Panc1 (cell line): Measurements from ENCODE around the gene PISD. TPM values are rescaled to one million over a fixed set of nuclear protein-coding genes. Genes with fewer than 3 reads are reported as not detected.

Source experiments
- ATAC-seq: fragments of 200-7000 bp; cut with Tn5 transposase; 2 replicates; pipeline ENCODE4 v1.9.1; 2020; ENCODE audit warnings: mild to moderate bottlenecking, moderate library complexity
- BruUV-seq: library from RNA; stranded (reverse); fragments of 400-500 nt; replicated peaks from 2 replicates; lab custom pipeline; 2021; lab: Mats Ljungman, UMichigan
- CTCF ChIA-PET: fragments of 300-600 bp; sonication (Branson Sonifier 250); formaldehyde crosslinking; loops from one replicate; lab custom pipeline; 2022; ENCODE audit warnings: antibody characterized with exemption; lab: Charles Lee
- POLR2A ChIA-PET: fragments of 300-600 bp; sonication (Branson Sonifier 250); formaldehyde crosslinking; loops from one replicate; lab custom pipeline; 2022; ENCODE audit warnings: antibody characterized with exemption; lab: Charles Lee
- DNase-seq: peaks from one replicate; pipeline ENCODE4 v3.0.0-alpha.2; 2010; ENCODE audit warnings: low read depth, low spot score
- H3K27ac ChIP-seq: 2 replicates; pipeline ENCODE4 v1.5.1; 2011; ENCODE audit warnings: mild to moderate bottlenecking, low read length, inconsistent platforms
- H3K27me3 ChIP-seq: fragments of 200-500 bp; sonication (Bioruptor generic); 2 replicates; pipeline ENCODE4 v1.6.0; 2014; ENCODE audit warnings: low read length, inconsistent platforms; ENCODE audit not compliant: control insufficient read depth, insufficient read depth
- H3K36me3 ChIP-seq: fragments of 200-500 bp; sonication (Bioruptor generic); 2 replicates; pipeline ENCODE4 v1.5.1; 2014; ENCODE audit warnings: inconsistent platforms, mild to moderate bottlenecking, low read length, moderate library complexity; ENCODE audit not compliant: control insufficient read depth, insufficient read depth
- H3K4me1 ChIP-seq: 2 replicates; pipeline ENCODE4 v1.5.1; 2011; ENCODE audit warnings: inconsistent platforms, mild to moderate bottlenecking, low read length, moderate library complexity; ENCODE audit not compliant: control insufficient read depth, insufficient read depth
- H3K4me3 ChIP-seq, 2 experiments: 2 replicates each; pipeline ENCODE4 v1.5.1; 2011 to 2012; ENCODE audit warnings: low read depth in 2 of 2, low read length in 2 of 2, mild to moderate bottlenecking in 2 of 2, inconsistent platforms in 1 of 2, moderate library complexity in 1 of 2
- H3K9me3 ChIP-seq: fragments of 200-500 bp; sonication (Bioruptor generic); 2 replicates; pipeline ENCODE4 v1.5.1; 2014; ENCODE audit warnings: low read depth, mild to moderate bottlenecking, inconsistent platforms, low read length, moderate library complexity; ENCODE audit not compliant: control insufficient read depth, insufficient read depth
- POLR2AphosphoS5 ChIP-seq: IDR thresholded peaks from 2 replicates; pipeline ENCODE4 v1.6.1; 2012; ENCODE audit warnings: mild to moderate bottlenecking, low read depth, low read length, moderate library complexity
- SIN3A ChIP-seq: IDR thresholded peaks from 2 replicates; pipeline ENCODE4 v1.6.1; 2012; ENCODE audit warnings: low read depth, mild to moderate bottlenecking, low read length, moderate library complexity, borderline replicate concordance; ENCODE audit not compliant: insufficient read depth
- TCF7L2 ChIP-seq: IDR thresholded peaks from 2 replicates; pipeline ENCODE4 v1.6.1; 2011; ENCODE audit warnings: mild to moderate bottlenecking, low read depth, low read length, inconsistent platforms
- in situ Hi-C: cut with HindIII; loops from 2 replicates; pipeline ENCODE4 v1.10.0; 2016; ENCODE audit warnings: low sequenced_read_pairs, low pct_unique_long_range_greater_than_20kb
- intact Hi-C: fragments of 100-400 bp; cut with micrococcal nuclease; formaldehyde crosslinking; loops from one replicate; pipeline ENCODE4 v1.10.0; 2022; ENCODE audit not compliant: unreplicated experiment
- total RNA-seq: library from RNA; stranded (reverse); gene quantifications from one replicate; pipeline ENCODE4 v1.2.1, GENCODE V29; 2021; ENCODE audit not compliant: unreplicated experiment
- TF ChIP-seq, protein P1 (sequence below): fragments of 450-650 bp; IDR thresholded peaks from 2 replicates; pipeline ENCODE4 v1.5.1; 2017; ENCODE audit warnings: mild to moderate bottlenecking
- TF ChIP-seq, protein P2 (sequence below), 2 experiments: IDR thresholded peaks; 2 replicates each; pipeline ENCODE4 v1.6.1; 2011 to 2012; ENCODE audit warnings: low read depth in 2 of 2, control low read depth in 1 of 2, low read length in 1 of 2, mild to moderate bottlenecking in 1 of 2, moderate library complexity in 1 of 2; ENCODE audit not compliant: insufficient read depth in 1 of 2

The PISD gene
- total RNA-seq, 1 experiment from 2014 or later, result 33.8 TPM

DNA sequence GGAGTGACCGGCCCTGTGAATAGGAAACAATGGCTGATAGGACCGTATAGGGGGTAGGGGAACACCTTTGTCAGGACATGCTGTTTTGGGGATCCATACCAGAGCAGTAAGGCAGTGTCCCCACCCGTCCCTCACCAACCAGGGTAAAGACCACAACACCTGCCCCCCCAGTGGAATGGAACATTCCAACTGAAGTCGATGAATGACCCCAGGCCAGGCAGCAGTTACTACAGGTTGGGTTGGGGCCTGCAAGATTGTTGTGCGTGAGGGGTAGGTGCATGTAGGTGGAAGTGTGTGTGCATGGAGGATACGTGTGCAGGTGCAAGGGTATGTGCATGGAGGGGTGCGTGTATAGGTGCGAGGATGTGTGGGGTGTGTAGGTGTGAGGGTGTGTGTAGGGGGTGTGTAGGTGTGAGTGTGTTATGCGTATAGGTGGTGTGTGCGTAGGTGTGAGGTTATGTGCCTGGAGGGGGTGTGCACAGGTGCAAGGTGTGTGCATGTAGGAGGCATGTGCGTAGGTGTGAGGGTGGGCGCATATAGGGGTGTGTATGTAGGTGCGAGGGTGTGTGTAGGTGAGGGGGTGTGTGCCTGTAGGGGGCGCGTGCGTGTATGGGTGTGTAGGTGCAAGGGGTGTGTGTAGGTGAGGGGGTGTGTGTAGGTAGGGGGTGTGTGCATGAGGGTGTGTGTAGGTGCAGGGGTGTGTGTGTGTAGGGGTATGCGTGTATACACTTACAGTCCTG is 32.9 kb downstream of the PISD start:
- no TSS peak for BruUV-seq
- no peak for DNase-seq
- ChIA-PET POLR2A (no interaction called here), CTCF (interaction anchor here (0.6 kb wide), 1 partner anchor 126 kb away, joined by 3 read pairs; no protein-coding TSS in a partner anchor)
- TF ChIP-seq TCF7L2, result no peak
- TF ChIP-seq, protein P1, sequence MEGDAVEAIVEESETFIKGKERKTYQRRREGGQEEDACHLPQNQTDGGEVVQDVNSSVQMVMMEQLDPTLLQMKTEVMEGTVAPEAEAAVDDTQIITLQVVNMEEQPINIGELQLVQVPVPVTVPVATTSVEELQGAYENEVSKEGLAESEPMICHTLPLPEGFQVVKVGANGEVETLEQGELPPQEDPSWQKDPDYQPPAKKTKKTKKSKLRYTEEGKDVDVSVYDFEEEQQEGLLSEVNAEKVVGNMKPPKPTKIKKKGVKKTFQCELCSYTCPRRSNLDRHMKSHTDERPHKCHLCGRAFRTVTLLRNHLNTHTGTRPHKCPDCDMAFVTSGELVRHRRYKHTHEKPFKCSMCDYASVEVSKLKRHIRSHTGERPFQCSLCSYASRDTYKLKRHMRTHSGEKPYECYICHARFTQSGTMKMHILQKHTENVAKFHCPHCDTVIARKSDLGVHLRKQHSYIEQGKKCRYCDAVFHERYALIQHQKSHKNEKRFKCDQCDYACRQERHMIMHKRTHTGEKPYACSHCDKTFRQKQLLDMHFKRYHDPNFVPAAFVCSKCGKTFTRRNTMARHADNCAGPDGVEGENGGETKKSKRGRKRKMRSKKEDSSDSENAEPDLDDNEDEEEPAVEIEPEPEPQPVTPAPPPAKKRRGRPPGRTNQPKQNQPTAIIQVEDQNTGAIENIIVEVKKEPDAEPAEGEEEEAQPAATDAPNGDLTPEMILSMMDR, result no peak; the same call in 1 of the 2 replicates
- TF ChIP-seq, protein P2, sequence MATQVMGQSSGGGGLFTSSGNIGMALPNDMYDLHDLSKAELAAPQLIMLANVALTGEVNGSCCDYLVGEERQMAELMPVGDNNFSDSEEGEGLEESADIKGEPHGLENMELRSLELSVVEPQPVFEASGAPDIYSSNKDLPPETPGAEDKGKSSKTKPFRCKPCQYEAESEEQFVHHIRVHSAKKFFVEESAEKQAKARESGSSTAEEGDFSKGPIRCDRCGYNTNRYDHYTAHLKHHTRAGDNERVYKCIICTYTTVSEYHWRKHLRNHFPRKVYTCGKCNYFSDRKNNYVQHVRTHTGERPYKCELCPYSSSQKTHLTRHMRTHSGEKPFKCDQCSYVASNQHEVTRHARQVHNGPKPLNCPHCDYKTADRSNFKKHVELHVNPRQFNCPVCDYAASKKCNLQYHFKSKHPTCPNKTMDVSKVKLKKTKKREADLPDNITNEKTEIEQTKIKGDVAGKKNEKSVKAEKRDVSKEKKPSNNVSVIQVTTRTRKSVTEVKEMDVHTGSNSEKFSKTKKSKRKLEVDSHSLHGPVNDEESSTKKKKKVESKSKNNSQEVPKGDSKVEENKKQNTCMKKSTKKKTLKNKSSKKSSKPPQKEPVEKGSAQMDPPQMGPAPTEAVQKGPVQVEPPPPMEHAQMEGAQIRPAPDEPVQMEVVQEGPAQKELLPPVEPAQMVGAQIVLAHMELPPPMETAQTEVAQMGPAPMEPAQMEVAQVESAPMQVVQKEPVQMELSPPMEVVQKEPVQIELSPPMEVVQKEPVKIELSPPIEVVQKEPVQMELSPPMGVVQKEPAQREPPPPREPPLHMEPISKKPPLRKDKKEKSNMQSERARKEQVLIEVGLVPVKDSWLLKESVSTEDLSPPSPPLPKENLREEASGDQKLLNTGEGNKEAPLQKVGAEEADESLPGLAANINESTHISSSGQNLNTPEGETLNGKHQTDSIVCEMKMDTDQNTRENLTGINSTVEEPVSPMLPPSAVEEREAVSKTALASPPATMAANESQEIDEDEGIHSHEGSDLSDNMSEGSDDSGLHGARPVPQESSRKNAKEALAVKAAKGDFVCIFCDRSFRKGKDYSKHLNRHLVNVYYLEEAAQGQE (IDR thresholded peaks at IDR 0.05; ENCODE audit: insufficient read depth in 1 of 2, low read depth in 2 of 2, low read length in 1 of 2), result no peak
- TF ChIP-seq POLR2AphosphoS5, result no peak
- no peak for TF ChIP-seq SIN3A
- in situ Hi-C loops, result no loop called here
- ATAC-seq, result no peak
- intact Hi-C loops, result no loop called here
- H3K27ac ChIP-seq, result no peak overlapping the region
- H3K4me1 ChIP-seq, result peaks cover 15% of the 10 kb centered on the region
- H3K4me3 ChIP-seq, result peak overlapping the region in 1 of 2 experiments; percentile 67; a peak in 2 of 4 replicates
- no peaks in the 10 kb centered on the region for H3K9me3 ChIP-seq
- H3K27me3 ChIP-seq, result no peaks in the 10 kb centered on the region
- H3K36me3 ChIP-seq, result no peaks in the 10 kb centered on the region

DNA sequence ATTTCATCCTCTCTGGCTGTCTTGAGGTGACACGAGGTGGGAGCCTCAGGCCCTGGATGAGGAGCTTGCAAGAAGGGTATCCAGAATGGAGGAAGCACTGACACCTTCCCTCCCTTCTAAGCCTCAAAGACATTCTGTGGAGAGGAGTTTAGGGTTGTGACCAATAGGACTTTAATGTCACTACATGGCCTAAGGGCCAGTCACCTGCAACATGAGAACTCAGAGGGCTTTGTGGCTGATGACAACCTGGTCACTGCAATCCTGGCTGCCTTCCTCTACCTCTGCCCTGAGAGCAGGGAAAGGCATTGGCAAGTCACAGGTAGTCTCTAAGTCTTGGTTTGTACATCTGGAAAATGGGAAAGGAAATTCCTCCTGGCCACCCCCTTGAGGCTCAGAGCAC is 33.7 kb downstream of the PISD start:
- no peak overlapping the region for H3K27ac ChIP-seq
- POLR2A ChIA-PET, result no interaction called here
- intact Hi-C loops, result no loop called here

More for the DNA sequence above, 33.7 kb downstream of the PISD start:
- no peak overlapping the region for H3K4me3 ChIP-seq
- ATAC-seq, result no peak
- TSS peak; percentile 68 for BruUV-seq
- H3K9me3 ChIP-seq, result no peaks in the 10 kb centered on the region
- no peak for DNase-seq
- in situ Hi-C loops, result no loop called here
- no peaks in the 10 kb centered on the region for H3K36me3 ChIP-seq
- peaks cover 15% of the 10 kb centered on the region for H3K4me1 ChIP-seq
- no peaks in the 10 kb centered on the region for H3K27me3 ChIP-seq
- CTCF ChIA-PET, result no interaction called here
- no peak for TF ChIP-seq SIN3A
- TF ChIP-seq POLR2AphosphoS5, result no peak
- TF ChIP-seq, protein P2 (IDR thresholded peaks at IDR 0.05; ENCODE audit: insufficient read depth in 1 of 2, low read depth in 2 of 2, low read length in 1 of 2), result no peak
- TF ChIP-seq TCF7L2, result no peak
- TF ChIP-seq, protein P1, result no peak
